KMS-11 (cell line): ENCODE data around the gene FTSJ3.
"Not testable (repeated sequence)": the region's sequence is repeated elsewhere in the genome, so short reads cannot be mapped to it uniquely, and the experiment has no call there.

Source experiments
- H2AFZ ChIP-seq: fragments of 200-600 bp; sonication (generic); 2 replicates; pipeline ENCODE4 v1.6.1; 2016; ENCODE audit warnings: antibody characterized with exemption, mixed run types, low read depth
- H3K27ac ChIP-seq: fragments of 200-600 bp; sonication (generic); 2 replicates; pipeline ENCODE4 v1.6.1; 2016; ENCODE audit warnings: mild to moderate bottlenecking, mixed run types
- H3K27me3 ChIP-seq: fragments of 200-600 bp; sonication (generic); 2 replicates; pipeline ENCODE4 v1.6.1; 2017; ENCODE audit warnings: mild to moderate bottlenecking, low read depth, mixed run types, moderate library complexity; ENCODE audit not compliant: insufficient read depth
- H3K36me3 ChIP-seq: fragments of 200-600 bp; sonication (generic); 2 replicates; pipeline ENCODE4 v1.6.1; 2017; ENCODE audit warnings: mild to moderate bottlenecking, mixed run types; ENCODE audit not compliant: insufficient read depth
- H3K4me1 ChIP-seq: fragments of 200-600 bp; sonication (generic); 2 replicates; pipeline ENCODE4 v1.6.1; 2016; ENCODE audit warnings: mild to moderate bottlenecking, low read depth, mixed run types; ENCODE audit not compliant: poor library complexity, severe bottlenecking
- H3K4me2 ChIP-seq: fragments of 200-600 bp; sonication (generic); 2 replicates; pipeline ENCODE4 v1.7.0; 2016; ENCODE audit warnings: mild to moderate bottlenecking, mixed run types
- H3K4me3 ChIP-seq: fragments of 200-600 bp; sonication (generic); IDR thresholded peaks from 2 replicates; pipeline ENCODE4 v1.6.1; 2017; ENCODE audit warnings: low read depth, low read length, mixed read lengths; ENCODE audit not compliant: insufficient read depth
- H3K79me2 ChIP-seq: fragments of 200-600 bp; sonication (generic); 2 replicates; pipeline ENCODE4 v1.6.1; 2016; ENCODE audit warnings: low read depth, mixed run types; ENCODE audit not compliant: insufficient read depth
- H3K9ac ChIP-seq: fragments of 200-600 bp; sonication (generic); 2 replicates; pipeline ENCODE4 v1.6.1; 2016; ENCODE audit warnings: mild to moderate bottlenecking, mixed run types
- H4K20me1 ChIP-seq: fragments of 200-600 bp; sonication (generic); 2 replicates; pipeline ENCODE4 v1.6.1; 2016; ENCODE audit warnings: mild to moderate bottlenecking, mixed run types; ENCODE audit not compliant: insufficient read depth
- TF ChIP-seq, protein P1 (sequence below): fragments of 200-600 bp; sonication (generic); conservative IDR thresholded peaks from 2 replicates; pipeline ENCODE4 v1.6.1; 2017; ENCODE audit warnings: low read depth, mild to moderate bottlenecking, antibody characterized with exemption, low read length, moderate library complexity, mixed read lengths

The FTSJ3 gene

DNA sequence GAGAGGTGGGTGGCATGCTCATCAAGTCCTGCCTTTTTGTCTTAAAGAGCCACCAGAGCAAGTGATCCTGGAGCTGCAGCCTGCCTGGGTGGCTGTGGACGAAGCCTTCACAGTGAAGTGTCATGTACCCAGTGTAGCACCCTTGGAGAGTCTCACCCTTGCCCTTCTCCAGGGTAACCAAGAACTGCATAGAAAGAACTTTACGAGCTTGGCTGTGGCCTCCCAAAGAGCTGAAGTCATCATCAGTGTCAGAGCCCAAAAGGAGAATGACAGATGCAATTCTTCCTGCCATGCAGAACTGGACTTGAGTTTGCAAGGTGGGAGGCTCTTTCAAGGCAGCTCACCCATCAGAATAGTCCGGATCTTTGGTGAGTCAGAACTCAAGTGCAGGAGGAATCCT is 31.8 kb upstream of the FTSJ3 start:
- Histone ChIP-seq H3K36me3 (no peaks in the 10 kb centered on the region), H3K4me3 (no peak overlapping the region), H4K20me1 (no peaks in the 10 kb centered on the region), H3K27ac (no peak overlapping the region), H3K27me3 (peaks cover 8% of the 10 kb centered on the region; the same call in 1 of the 2 replicates), H2AFZ (no peak overlapping the region), H3K79me2 (no peaks in the 10 kb centered on the region), H3K4me1 (no peaks in the 10 kb centered on the region), H3K4me2 (no peak overlapping the region), H3K9ac (no peak overlapping the region)
- TF ChIP-seq, protein P1, sequence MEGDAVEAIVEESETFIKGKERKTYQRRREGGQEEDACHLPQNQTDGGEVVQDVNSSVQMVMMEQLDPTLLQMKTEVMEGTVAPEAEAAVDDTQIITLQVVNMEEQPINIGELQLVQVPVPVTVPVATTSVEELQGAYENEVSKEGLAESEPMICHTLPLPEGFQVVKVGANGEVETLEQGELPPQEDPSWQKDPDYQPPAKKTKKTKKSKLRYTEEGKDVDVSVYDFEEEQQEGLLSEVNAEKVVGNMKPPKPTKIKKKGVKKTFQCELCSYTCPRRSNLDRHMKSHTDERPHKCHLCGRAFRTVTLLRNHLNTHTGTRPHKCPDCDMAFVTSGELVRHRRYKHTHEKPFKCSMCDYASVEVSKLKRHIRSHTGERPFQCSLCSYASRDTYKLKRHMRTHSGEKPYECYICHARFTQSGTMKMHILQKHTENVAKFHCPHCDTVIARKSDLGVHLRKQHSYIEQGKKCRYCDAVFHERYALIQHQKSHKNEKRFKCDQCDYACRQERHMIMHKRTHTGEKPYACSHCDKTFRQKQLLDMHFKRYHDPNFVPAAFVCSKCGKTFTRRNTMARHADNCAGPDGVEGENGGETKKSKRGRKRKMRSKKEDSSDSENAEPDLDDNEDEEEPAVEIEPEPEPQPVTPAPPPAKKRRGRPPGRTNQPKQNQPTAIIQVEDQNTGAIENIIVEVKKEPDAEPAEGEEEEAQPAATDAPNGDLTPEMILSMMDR: no peak

DNA sequence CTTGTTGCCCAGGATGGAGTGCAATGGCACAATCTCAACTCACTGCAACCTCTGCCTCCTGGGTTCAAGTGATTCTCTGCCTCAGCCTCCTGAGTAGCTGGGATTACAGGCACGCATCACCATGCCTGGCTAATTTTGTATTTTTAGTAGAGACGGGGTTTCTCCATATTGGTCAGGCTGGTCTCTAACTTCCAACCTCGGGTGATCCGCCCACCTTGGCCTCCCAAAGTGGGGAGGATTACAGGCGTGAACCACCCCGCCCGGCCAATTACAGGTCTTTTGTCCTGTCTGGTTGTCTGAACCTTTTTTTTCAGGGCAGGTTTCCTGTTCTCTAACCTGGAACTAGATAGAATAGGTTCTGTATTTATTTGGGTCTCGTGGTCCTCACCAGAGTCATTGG is 29.0 kb upstream of the FTSJ3 start:
- not testable (repeated sequence) for H3K27ac ChIP-seq, H3K79me2 ChIP-seq, H3K36me3 ChIP-seq, H3K4me2 ChIP-seq, H3K4me1 ChIP-seq, H4K20me1 ChIP-seq, H3K9ac ChIP-seq, H3K27me3 ChIP-seq, H3K4me3 ChIP-seq, H2AFZ ChIP-seq

DNA sequence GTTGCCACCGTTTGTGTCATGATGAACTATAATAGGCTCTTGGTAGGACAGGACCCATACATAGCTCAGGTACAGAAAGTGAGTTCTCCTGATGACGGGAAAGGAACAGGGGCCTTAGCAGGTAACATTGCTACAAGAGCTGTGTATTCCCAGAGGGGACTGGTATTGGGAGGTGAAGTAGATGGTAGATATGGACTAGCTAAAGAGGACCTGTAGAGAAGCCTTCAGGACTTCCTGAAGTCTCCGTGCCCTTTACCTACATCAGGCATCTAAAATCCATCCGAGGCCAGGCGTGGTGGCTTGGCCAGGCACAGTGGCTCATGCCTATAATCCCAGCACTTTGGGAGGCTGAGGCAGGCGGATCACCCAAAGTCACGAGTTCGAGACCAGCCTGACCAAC is 27.7 kb upstream of the FTSJ3 start:
- H3K79me2 ChIP-seq: no peaks in the 10 kb centered on the region
- peaks cover 8% of the 10 kb centered on the region; the same call in 1 of the 2 replicates for H3K27me3 ChIP-seq
- no peaks in the 10 kb centered on the region for H3K36me3 ChIP-seq
- H3K4me2 ChIP-seq: no peak overlapping the region
- TF ChIP-seq, protein P1: no peak
- H3K9ac ChIP-seq: no peak overlapping the region
- H2AFZ ChIP-seq: no peak overlapping the region
- no peaks in the 10 kb centered on the region for H3K4me1 ChIP-seq
- no peak overlapping the region for H3K27ac ChIP-seq
- no peaks in the 10 kb centered on the region for H4K20me1 ChIP-seq
- no peak overlapping the region for H3K4me3 ChIP-seq

DNA sequence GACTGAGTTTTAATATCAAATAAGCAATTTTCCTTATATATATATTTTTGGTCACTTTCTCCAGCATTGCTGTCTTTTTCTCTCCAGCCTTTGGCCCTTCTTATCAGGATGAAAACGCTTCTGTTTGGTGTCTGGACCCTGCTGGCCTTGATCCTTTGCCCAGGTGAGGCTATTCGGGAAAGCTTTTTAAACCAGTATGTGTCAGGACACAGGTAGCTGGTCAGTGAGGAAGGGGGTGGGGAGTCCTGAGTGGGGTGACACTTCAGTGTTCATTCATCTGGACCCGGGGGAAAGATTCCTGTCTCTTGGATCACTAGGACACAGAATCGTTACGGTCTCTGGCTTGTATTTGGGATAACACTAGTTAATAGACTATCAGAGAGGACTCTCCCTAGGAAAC is 27.2 kb upstream of the FTSJ3 start:
- TF ChIP-seq, protein P1: no peak
- no peaks in the 10 kb centered on the region for H3K4me1 ChIP-seq
- no peaks in the 10 kb centered on the region for H3K79me2 ChIP-seq
- H2AFZ ChIP-seq: no peak overlapping the region
- peaks cover 5% of the 10 kb centered on the region; the same call in 1 of the 2 replicates for H3K27me3 ChIP-seq
- no peak overlapping the region for H3K4me2 ChIP-seq
- H3K27ac ChIP-seq: no peak overlapping the region
- no peak overlapping the region for H3K4me3 ChIP-seq
- no peak overlapping the region for H3K9ac ChIP-seq
- H4K20me1 ChIP-seq: no peaks in the 10 kb centered on the region
- no peaks in the 10 kb centered on the region for H3K36me3 ChIP-seq

DNA sequence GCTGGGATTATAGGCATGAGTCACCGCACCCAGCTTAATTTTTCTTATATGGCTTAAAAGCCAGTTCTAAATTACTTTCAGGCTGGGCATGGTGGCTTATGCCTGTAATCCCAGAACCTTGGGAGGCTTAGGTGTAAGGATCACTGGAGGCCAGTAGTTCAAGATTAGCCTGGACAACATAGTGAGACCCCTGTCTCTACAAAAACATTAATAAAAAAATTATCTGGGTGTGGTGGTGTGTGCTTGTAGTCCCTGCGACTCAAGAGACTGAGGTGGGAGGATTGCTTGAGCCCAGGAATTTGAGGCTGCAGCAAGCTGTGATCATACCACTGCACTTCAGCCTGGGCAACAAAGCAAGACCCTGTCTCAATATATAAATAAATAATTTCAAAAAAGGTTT is 25.8 kb upstream of the FTSJ3 start:
- Histone ChIP-seq H3K36me3 (no peaks in the 10 kb centered on the region), H2AFZ (no peak overlapping the region), H4K20me1 (no peaks in the 10 kb centered on the region), H3K9ac (no peak overlapping the region), H3K27ac (no peak overlapping the region), H3K4me3 (no peak overlapping the region), H3K27me3 (no peaks in the 10 kb centered on the region), H3K4me2 (no peak overlapping the region), H3K79me2 (no peaks in the 10 kb centered on the region), H3K4me1 (peaks cover 3% of the 10 kb centered on the region)
- TF ChIP-seq, protein P1: no peak
